CD14-positive monocyte (primary cell): ENCODE results near the gene EXO1. TPM values are rescaled to one million over a fixed set of nuclear protein-coding genes. Genes with fewer than 3 reads are reported as not detected.

ENCODE experiments used
- DNase-seq, 3 donors: peaks; one replicate each; pipeline ENCODE4 v3.0.0-alpha.2; 2011 to 2022
- H2AFZ ChIP-seq: 2 replicates; pipeline ENCODE4 v1.6.0; 2012; ENCODE audit warnings: mild to moderate bottlenecking, low read depth, low read length, inconsistent platforms; ENCODE audit not compliant: insufficient read depth, poor library complexity, severe bottlenecking
- H3K27ac ChIP-seq, 2 donors: 1 replicate in 1 of 2; 2 replicates in 1 of 2; pipeline ENCODE4 v1.5.1; 2012 to 2013; ENCODE audit warnings: low read length in 2 of 2, control low read depth in 1 of 2, inconsistent platforms in 1 of 2, low read depth in 1 of 2, mild to moderate bottlenecking in 1 of 2
- H3K27me3 ChIP-seq, 2 donors: one replicate each; pipeline versions ENCODE4 v1.6.0 to v1.6.1; 2011 to 2013; ENCODE audit warnings: low read length in 2 of 2; ENCODE audit not compliant: control insufficient read depth in 2 of 2, insufficient read depth in 2 of 2
- H3K36me3 ChIP-seq, 2 donors: replicated peaks in 1 of 2; 1 replicate in 1 of 2; 2 replicates in 1 of 2; pipeline versions ENCODE4 v1.5.1 to v1.6.1; 2012 to 2013; ENCODE audit warnings: low read length in 2 of 2, control low read depth in 1 of 2, inconsistent platforms in 1 of 2, mild to moderate bottlenecking in 1 of 2; ENCODE audit not compliant: insufficient read depth in 2 of 2, control insufficient read depth in 1 of 2
- H3K4me1 ChIP-seq, 2 donors: 1 replicate in 1 of 2; 2 replicates in 1 of 2; pipeline versions ENCODE4 v1.5.1 to v1.6.1; 2012 to 2013; ENCODE audit warnings: low read length in 2 of 2, control low read depth in 1 of 2, inconsistent platforms in 1 of 2, mild to moderate bottlenecking in 1 of 2, moderate library complexity in 1 of 2; ENCODE audit not compliant: insufficient read depth in 2 of 2, control insufficient read depth in 1 of 2
- H3K4me2 ChIP-seq: replicated peaks from 2 replicates; pipeline ENCODE3; 2012; ENCODE audit warnings: low read length, moderate library complexity, mild to moderate bottlenecking; ENCODE audit not compliant: poor library complexity, severe bottlenecking; ENCODE audit errors: extremely low read depth
- H3K4me3 ChIP-seq, 3 experiments: fragments of 200-600 bp in 1 of 3; sonication (generic) in 1 of 3; replicated peaks in 1 of 3; 1 replicate in 2 of 3; 2 replicates in 1 of 3; pipeline ENCODE4 v1.5.1; 2011 to 2013; ENCODE audit warnings: low read length in 3 of 3, mild to moderate bottlenecking in 3 of 3, control low read depth in 2 of 3, low read depth in 2 of 3, inconsistent platforms in 1 of 3, moderate library complexity in 1 of 3
- H3K79me2 ChIP-seq: 2 replicates; pipeline ENCODE4 v1.6.0; 2012; ENCODE audit warnings: mild to moderate bottlenecking, control low read depth, inconsistent platforms, low read length, moderate library complexity; ENCODE audit not compliant: insufficient read depth
- H3K9ac ChIP-seq: 2 replicates; pipeline ENCODE4 v1.6.0; 2017; ENCODE audit warnings: low read length, mild to moderate bottlenecking; ENCODE audit not compliant: insufficient read depth, poor library complexity, severe bottlenecking
- H3K9me3 ChIP-seq, 2 donors: replicated peaks in 1 of 2; 1 replicate in 1 of 2; 2 replicates in 1 of 2; pipeline versions ENCODE4 v1.5.1 to v1.6.1; 2012 to 2013; ENCODE audit warnings: low read length in 2 of 2, control low read depth in 1 of 2; ENCODE audit not compliant: control insufficient read depth in 1 of 2, insufficient read depth in 1 of 2
- H4K20me1 ChIP-seq: 2 replicates; pipeline ENCODE4 v1.6.0; 2012; ENCODE audit warnings: mild to moderate bottlenecking, low read length, control low read depth, moderate library complexity; ENCODE audit not compliant: insufficient read depth
- H3K27ac Mint-ChIP-seq, 7 donors: one replicate each; pipeline ENCODE4 v1.8.0; 2020; ENCODE audit warnings: mild to moderate bottlenecking in 7 of 7, mixed read lengths in 7 of 7, moderate library complexity in 6 of 7, inconsistent platforms in 2 of 7
- H3K27me3 Mint-ChIP-seq, 3 donors: one replicate each; pipeline ENCODE4 v1.8.0; 2021 to 2022; ENCODE audit warnings: low read depth in 3 of 3, mild to moderate bottlenecking in 3 of 3, mixed read lengths in 3 of 3, moderate library complexity in 3 of 3, inconsistent platforms in 1 of 3
- H3K36me3 Mint-ChIP-seq, 2 donors: one replicate each; pipeline ENCODE4 v1.8.0; 2020; ENCODE audit warnings: mixed read lengths in 2 of 2, inconsistent platforms in 1 of 2, mild to moderate bottlenecking in 1 of 2
- H3K4me1 Mint-ChIP-seq: one replicate; pipeline ENCODE4 v1.8.0; 2020; ENCODE audit warnings: mild to moderate bottlenecking, mixed read lengths
- H3K4me3 Mint-ChIP-seq, 2 donors: one replicate each; pipeline ENCODE4 v1.8.0; 2020; ENCODE audit warnings: mild to moderate bottlenecking in 2 of 2, mixed read lengths in 2 of 2, moderate library complexity in 1 of 2
- H3K9me3 Mint-ChIP-seq, 7 donors: one replicate each; pipeline ENCODE4 v1.8.0; 2020 to 2022; ENCODE audit warnings: mixed read lengths in 7 of 7, mild to moderate bottlenecking in 6 of 7, moderate library complexity in 6 of 7, inconsistent platforms in 2 of 7
- WGBS: methylation state at CpG from one replicate; pipeline ENCODE4 v1.1.5; 2013; ENCODE audit warnings: missing lambda C conversion rate; ENCODE audit not compliant: insufficient coverage; 5-methylcytosine and 5-hydroxymethylcytosine counted together
- intact Hi-C, 2 donors: fragments of 100-400 bp; cut with micrococcal nuclease; formaldehyde crosslinking; loops; one replicate each; pipeline versions ENCODE4 v1.15.0 to v1.15.1; 2023
- polyA plus RNA-seq, 3 donors: library from polyadenylated mRNA; depleted of rRNA in 1 of 3; unstranded in 2 of 3; stranded (reverse) in 1 of 3; fragments of 300-500 nt in 2 of 3; fragments of >200 nt in 1 of 3; fragmentation: Illumina TruSeq in 2 of 3; gene quantifications; 1 replicate in 2 of 3; 2 replicates in 1 of 3; pipeline ENCODE4 v1.2.3, GENCODE V29; 2012 to 2021
- TF ChIP-seq, protein P1 (sequence below): fragments of 200-600 bp; IDR thresholded peaks from one replicate; pipeline ENCODE4 v1.8.0; 2022; ENCODE audit warnings: antibody characterized with exemption, mild to moderate bottlenecking

The EXO1 gene
- polyA plus RNA-seq, 3 donors, result 0.16 to 0.26 TPM; not detected in 1

DNA sequence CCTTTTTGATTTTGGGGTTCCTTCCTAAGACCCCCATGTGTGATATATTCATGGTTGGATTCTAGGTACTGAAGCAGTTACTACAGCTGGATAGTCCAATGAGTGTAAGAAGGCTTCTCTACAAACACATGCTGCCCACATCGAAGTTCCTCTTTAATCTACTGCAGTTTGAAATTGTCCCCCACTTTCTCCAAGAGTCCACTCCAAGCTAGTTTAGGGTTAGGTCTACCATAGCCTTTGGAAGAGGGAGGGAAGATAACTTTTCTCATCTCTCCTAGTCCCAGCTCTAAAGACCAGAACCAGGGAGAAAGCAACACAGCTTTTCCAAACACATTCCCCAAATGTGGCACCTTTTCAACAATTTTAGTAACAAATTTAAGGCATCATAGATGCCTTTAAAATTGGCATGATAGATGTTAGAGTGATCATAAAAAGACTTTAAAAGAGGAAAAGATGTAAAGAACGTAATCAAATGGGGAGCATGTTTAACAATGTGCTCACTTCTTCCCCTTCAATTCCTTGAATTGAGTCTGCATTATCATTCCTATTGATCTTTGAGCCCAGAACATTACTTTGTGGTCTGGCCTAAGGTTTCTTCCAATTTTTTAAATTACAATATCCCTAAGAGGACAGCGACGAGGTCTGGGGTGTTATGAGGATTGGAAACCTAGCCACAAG, 1.0 kb upstream of the EXO1 start:
- Histone ChIP-seq H3K4me2 (peak overlapping the region; percentile 93), H3K27ac (peak overlapping the region in 1 of 2 donors; percentile 97), H3K4me3 (peak overlapping the region in 1 of 3 experiments; percentile 94), H3K9me3 (no peaks in the 10 kb centered on the region), H3K27me3 (no peaks in the 10 kb centered on the region), H3K9ac (peak overlapping the region; percentile 88), H2AFZ (peak overlapping the region; percentile 92), H3K36me3 (peaks cover 3% of the 10 kb centered on the region in 2 donors), H3K79me2 (peaks cover 19% of the 10 kb centered on the region), H4K20me1 (no peaks in the 10 kb centered on the region), H3K4me1 (peaks cover 15 to 19% of the 10 kb centered on the region in 2 donors)
- H3K36me3 Mint-ChIP-seq, result peaks cover 3% of the 10 kb centered on the region in 2 donors
- H3K27ac Mint-ChIP-seq, result peak overlapping the region in 5 of 7 donors; percentile 98 to 100 (median 100)
- no peaks in the 10 kb centered on the region for H3K9me3 Mint-ChIP-seq
- H3K4me1 Mint-ChIP-seq, result peaks cover 17% of the 10 kb centered on the region
- intact Hi-C loops, result loop anchor here (5.0 to 10.0 kb wide), 5 partner anchors 202 to 325 kb away; partner anchors contain the start of genes CHML (in 1 of the 2) and OPN3 (in 1 of the 2)
- TF ChIP-seq, protein P1, sequence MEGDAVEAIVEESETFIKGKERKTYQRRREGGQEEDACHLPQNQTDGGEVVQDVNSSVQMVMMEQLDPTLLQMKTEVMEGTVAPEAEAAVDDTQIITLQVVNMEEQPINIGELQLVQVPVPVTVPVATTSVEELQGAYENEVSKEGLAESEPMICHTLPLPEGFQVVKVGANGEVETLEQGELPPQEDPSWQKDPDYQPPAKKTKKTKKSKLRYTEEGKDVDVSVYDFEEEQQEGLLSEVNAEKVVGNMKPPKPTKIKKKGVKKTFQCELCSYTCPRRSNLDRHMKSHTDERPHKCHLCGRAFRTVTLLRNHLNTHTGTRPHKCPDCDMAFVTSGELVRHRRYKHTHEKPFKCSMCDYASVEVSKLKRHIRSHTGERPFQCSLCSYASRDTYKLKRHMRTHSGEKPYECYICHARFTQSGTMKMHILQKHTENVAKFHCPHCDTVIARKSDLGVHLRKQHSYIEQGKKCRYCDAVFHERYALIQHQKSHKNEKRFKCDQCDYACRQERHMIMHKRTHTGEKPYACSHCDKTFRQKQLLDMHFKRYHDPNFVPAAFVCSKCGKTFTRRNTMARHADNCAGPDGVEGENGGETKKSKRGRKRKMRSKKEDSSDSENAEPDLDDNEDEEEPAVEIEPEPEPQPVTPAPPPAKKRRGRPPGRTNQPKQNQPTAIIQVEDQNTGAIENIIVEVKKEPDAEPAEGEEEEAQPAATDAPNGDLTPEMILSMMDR, result no peak
- WGBS, result no CpG with 5 or more reads among the region's 4 CpGs
- no peak for DNase-seq
- peak overlapping the region in 1 of 2 donors; percentile 94 for H3K4me3 Mint-ChIP-seq
- H3K27me3 Mint-ChIP-seq, result peaks cover 0 to 6% (median 0%) of the 10 kb centered on the region in 3 donors

DNA sequence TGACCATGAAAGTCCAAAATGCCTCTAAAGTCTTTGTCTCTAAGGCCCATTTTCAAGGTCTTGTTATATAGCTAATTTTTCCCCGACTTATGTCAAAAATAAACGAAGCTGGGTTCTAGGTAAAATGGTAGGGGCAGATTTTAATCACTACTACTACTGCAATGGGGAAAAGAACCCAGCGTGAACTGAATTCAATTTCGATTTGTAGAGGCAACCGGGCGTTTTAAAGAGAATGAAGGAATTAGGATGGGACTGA, 536 bp upstream of the EXO1 start:
- peaks cover 3 to 7% of the 10 kb centered on the region in 2 donors for H3K36me3 Mint-ChIP-seq
- TF ChIP-seq, protein P1, result peak; percentile 22
- H2AFZ ChIP-seq, result peak overlapping the region; percentile 92
- peaks cover 3 to 8% of the 10 kb centered on the region in 2 donors for H3K36me3 ChIP-seq
- H3K27ac ChIP-seq, result peak overlapping the region; percentile 90 to 97
- peak overlapping the region; percentile 93 for H3K4me2 ChIP-seq
- no peaks in the 10 kb centered on the region for H3K27me3 ChIP-seq
- peak overlapping the region; percentile 88 for H3K9ac ChIP-seq
- intact Hi-C loops, result loop anchor here (5.0 to 10.0 kb wide), 5 partner anchors 203 to 325 kb away; partner anchors contain the start of genes CHML (in 1 of the 2) and OPN3 (in 1 of the 2)
- no CpG with 5 or more reads among the region's 6 CpGs for whole genome bisulfite sequencing
- H3K4me1 Mint-ChIP-seq, result peaks cover 17% of the 10 kb centered on the region
- H3K27ac Mint-ChIP-seq, result peak overlapping the region; percentile 98 to 100 (median 100)
- no peaks in the 10 kb centered on the region for H4K20me1 ChIP-seq
- no peaks in the 10 kb centered on the region for H3K9me3 ChIP-seq
- H3K4me3 Mint-ChIP-seq, result peak overlapping the region; percentile 94 to 97
- H3K79me2 ChIP-seq, result peaks cover 19% of the 10 kb centered on the region
- peaks cover 0 to 6% (median 0%) of the 10 kb centered on the region in 3 donors for H3K27me3 Mint-ChIP-seq
- H3K9me3 Mint-ChIP-seq, result no peaks in the 10 kb centered on the region
- peak overlapping the region; percentile 76 to 94 (median 79) for H3K4me3 ChIP-seq
- H3K4me1 ChIP-seq, result peaks cover 15 to 19% of the 10 kb centered on the region in 2 donors
- no peak for DNase-seq
